Osteocyte (in vitro differentiated cells): Measurements from ENCODE around the gene C4B. TPM values are rescaled to one million over a fixed set of nuclear protein-coding genes. Genes with fewer than 3 reads are reported as not detected.
A peak's percentile ranks its signal among the peaks of the same experiment; 100 is the strongest.
"Not testable (repeated sequence)": the region's sequence is repeated elsewhere in the genome, so short reads cannot be mapped to it uniquely, and the experiment has no call there.

Experiments used
- DNase-seq: peaks from one replicate; pipeline ENCODE4 v3.0.0; 2021; ENCODE audit warnings: mixed read lengths; ENCODE audit not compliant: unreplicated experiment; ENCODE audit errors: extremely low spot score
- H3K27ac Mint-ChIP-seq: one replicate; pipeline ENCODE4 v1.8.0; 2021; ENCODE audit warnings: mild to moderate bottlenecking, mixed read lengths; ENCODE audit not compliant: unreplicated experiment
- H3K27me3 Mint-ChIP-seq: one replicate; pipeline ENCODE4 v1.8.0; 2021; ENCODE audit warnings: mixed read lengths; ENCODE audit not compliant: unreplicated experiment
- H3K36me3 Mint-ChIP-seq: one replicate; pipeline ENCODE4 v1.8.0; 2021; ENCODE audit warnings: mixed read lengths; ENCODE audit not compliant: unreplicated experiment
- H3K4me1 Mint-ChIP-seq: one replicate; pipeline ENCODE4 v1.8.0; 2021; ENCODE audit warnings: mixed read lengths; ENCODE audit not compliant: unreplicated experiment
- H3K4me3 Mint-ChIP-seq: one replicate; pipeline ENCODE4 v1.8.0; 2021; ENCODE audit warnings: mild to moderate bottlenecking, moderate library complexity, mixed read lengths; ENCODE audit not compliant: unreplicated experiment
- H3K9me3 Mint-ChIP-seq: one replicate; pipeline ENCODE4 v1.8.0; 2021; ENCODE audit warnings: mixed read lengths; ENCODE audit not compliant: unreplicated experiment
- total RNA-seq: library from RNA; stranded (reverse); gene quantifications from 2 replicates; pipeline ENCODE4 v1.2.1, GENCODE V29; 2021
- TF ChIP-seq, protein P1 (sequence below): fragments of 200-600 bp; sonication (generic); IDR thresholded peaks from 2 replicates; pipeline ENCODE4 v1.5.0; 2021; ENCODE audit warnings: antibody characterized with exemption, mild to moderate bottlenecking, moderate library complexity

C4B gene
- total RNA-seq, 1 donor from 2014 or later = 10.5 TPM

DNA sequence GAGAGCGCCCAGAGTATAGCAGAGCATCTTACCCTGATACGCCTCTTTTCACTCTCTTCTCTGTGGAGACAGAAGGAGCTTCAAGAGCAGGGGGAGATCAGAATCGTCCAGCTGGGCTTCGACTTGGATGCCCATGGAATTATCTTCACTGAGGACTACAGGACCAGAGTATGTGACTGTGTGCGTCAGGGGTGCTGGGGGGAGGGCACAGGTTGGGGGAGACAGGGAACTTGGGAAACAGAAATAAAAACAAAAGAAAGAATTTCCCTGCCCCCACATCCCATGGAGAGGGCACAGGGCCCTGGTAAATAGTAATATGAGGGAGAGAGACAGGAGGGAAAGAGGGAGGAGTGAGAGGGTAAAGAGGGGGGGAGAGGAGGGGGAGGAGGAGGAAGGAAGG lies 35.8 kb upstream of the C4B start:
- H3K27ac Mint-ChIP-seq = no peak overlapping the region
- peaks cover 3% of the 10 kb centered on the region for H3K4me1 Mint-ChIP-seq
- peaks cover 10% of the 10 kb centered on the region for H3K36me3 Mint-ChIP-seq
- no peaks in the 10 kb centered on the region for H3K9me3 Mint-ChIP-seq
- no peaks in the 10 kb centered on the region for H3K27me3 Mint-ChIP-seq
- TF ChIP-seq, protein P1, sequence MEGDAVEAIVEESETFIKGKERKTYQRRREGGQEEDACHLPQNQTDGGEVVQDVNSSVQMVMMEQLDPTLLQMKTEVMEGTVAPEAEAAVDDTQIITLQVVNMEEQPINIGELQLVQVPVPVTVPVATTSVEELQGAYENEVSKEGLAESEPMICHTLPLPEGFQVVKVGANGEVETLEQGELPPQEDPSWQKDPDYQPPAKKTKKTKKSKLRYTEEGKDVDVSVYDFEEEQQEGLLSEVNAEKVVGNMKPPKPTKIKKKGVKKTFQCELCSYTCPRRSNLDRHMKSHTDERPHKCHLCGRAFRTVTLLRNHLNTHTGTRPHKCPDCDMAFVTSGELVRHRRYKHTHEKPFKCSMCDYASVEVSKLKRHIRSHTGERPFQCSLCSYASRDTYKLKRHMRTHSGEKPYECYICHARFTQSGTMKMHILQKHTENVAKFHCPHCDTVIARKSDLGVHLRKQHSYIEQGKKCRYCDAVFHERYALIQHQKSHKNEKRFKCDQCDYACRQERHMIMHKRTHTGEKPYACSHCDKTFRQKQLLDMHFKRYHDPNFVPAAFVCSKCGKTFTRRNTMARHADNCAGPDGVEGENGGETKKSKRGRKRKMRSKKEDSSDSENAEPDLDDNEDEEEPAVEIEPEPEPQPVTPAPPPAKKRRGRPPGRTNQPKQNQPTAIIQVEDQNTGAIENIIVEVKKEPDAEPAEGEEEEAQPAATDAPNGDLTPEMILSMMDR = no peak
- no peak overlapping the region for H3K4me3 Mint-ChIP-seq
- no peak for DNase-seq

DNA sequence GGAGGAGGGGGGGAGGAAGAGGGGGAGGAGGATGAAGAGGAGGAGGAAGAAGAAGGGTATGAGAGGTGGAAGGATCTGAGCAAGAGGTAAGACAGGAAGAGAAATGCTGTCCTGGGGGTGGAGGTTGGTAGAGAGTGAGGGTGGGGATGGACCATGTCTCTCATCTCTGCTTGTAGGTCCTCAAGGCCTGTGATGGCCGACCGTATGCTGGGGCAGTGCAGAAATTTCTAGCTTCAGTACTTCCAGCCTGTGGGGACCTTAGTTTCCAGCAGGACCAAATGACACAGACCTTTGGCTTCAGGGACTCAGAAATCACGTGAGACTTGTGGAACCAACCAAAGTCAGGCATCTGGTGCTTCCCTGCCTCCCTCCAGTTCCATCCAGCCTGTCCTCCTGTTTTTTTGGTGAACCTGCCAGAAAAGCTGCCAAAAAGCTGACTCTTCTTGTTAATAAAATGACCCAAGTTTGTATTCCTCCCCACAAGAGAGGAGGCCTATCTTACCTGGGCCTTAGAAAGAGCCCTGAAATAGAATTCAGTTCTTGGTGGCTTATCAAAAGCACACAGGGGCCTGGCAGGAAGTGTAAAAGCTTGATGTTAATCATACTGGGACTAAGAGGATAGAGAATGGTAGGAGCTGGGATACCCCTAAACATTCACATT lies 35.2 kb upstream of the C4B start:
- no peak for DNase-seq
- Mint-ChIP-seq H3K36me3 (peaks cover 10% of the 10 kb centered on the region), H3K4me1 (no peaks in the 10 kb centered on the region), H3K27me3 (no peaks in the 10 kb centered on the region), H3K9me3 (no peaks in the 10 kb centered on the region), H3K27ac (no peak overlapping the region), H3K4me3 (no peak overlapping the region)
- TF ChIP-seq, protein P1 = no peak

DNA sequence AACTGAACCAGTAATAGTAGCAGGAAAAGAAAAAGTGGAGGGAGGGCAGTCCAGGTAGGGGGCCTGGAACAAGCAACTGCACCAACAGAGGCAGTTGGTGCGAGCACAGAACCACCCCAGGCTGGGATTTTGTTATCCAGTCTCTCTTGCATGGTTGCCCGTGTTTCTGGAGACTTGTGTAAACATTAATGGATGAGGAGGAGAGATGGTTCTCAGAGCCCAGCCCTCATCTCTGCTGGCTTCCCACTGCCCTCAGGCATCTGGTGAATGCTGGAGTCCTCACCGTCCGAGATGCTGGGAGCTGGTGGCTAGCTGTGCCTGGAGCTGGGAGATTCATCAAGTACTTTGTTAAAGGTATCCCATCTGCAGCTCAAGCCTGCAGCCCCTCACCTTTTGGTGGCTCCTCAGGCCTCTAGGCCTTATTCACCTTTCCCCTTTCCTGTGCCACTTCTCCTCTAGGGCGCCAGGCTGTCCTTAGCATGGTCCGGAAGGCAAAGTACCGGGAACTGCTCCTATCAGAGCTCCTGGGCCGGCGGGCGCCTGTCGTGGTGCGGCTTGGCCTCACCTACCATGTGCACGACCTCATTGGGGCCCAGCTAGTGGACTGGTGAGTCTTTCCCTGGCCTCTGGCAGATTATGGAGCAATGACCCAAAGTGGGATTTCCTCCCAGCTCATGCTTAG lies 34.3 kb upstream of the C4B start:
- not testable (repeated sequence) for H3K36me3 Mint-ChIP-seq, H3K4me3 Mint-ChIP-seq, H3K9me3 Mint-ChIP-seq, H3K4me1 Mint-ChIP-seq, H3K27ac Mint-ChIP-seq, H3K27me3 Mint-ChIP-seq
- peak; percentile 65 for DNase-seq

DNA sequence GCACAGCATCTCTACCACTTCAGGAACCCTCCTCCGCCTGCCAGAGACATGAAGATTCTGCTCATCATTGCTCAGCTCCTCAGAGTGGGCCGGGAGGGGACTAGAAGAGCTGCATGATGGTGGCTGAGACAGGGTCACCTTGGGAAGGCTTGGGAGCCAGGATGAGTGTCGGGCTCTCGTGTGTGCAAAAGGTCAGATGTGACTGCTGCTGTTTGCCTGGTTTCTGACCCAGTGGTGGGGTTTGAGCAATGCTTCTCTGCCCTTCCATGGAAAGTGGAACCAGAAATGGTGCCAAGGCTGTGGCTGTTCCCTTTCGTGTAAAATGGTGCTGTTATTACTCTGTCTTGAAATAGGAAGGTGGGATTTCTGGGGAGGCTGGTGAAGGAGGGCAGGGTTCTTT lies 33.6 kb upstream of the C4B start:
- not testable (repeated sequence) for H3K9me3 Mint-ChIP-seq, DNase-seq, H3K36me3 Mint-ChIP-seq, H3K4me1 Mint-ChIP-seq, H3K27ac Mint-ChIP-seq, H3K4me3 Mint-ChIP-seq, H3K27me3 Mint-ChIP-seq

DNA sequence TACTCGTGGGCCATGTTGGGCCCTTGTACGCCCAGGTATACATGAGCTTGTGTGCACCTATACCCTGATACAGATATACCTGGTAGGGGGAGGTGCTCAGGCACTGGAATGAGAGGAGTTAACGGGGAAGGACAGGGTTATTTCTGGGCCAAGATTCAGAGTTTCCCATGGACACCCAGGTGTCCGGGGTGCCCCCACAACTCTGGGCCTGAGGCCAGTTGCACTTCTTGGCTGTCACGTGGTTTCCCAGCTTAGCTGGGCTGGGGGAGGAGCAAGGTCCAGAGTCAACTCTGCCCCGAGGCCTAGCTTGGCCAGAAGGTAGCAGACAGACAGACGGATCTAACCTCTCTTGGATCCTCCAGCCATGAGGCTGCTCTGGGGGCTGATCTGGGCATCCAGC lies 32.9 kb upstream of the C4B start, which contains the start of gene C4A:
Gene C4A, plus strand, starts transcription at position 314 of the 400 bp plus-strand sequence. Its CDS starts 51 bp downstream, at position 365.
- not testable (repeated sequence) for DNase-seq, H3K4me3 Mint-ChIP-seq, H3K27ac Mint-ChIP-seq, H3K36me3 Mint-ChIP-seq, H3K27me3 Mint-ChIP-seq, H3K4me1 Mint-ChIP-seq, H3K9me3 Mint-ChIP-seq

DNA sequence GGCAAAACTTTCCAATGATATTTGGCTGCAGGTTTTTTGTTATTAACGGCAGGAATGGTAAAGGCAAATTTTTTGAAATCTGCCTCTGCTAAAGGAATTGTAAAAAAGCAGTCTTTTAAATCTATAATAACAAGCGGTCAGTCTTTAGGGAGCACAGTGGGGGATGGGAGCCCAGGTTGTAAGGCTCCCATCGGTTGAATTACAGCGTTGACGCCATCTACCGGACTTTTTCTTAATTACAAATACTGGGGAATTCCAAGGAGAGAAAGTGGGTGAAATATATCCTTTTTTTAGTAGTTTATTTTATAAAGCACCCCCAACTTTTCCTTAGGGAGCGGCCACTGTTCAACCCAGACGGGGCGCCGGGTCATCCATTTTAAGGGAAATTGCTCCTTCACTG lies 25.2 kb upstream of the C4B start:
- DNase-seq, H3K27me3 Mint-ChIP-seq, H3K9me3 Mint-ChIP-seq, H3K4me3 Mint-ChIP-seq, H3K27ac Mint-ChIP-seq, H3K36me3 Mint-ChIP-seq, H3K4me1 Mint-ChIP-seq: not testable (repeated sequence)

DNA sequence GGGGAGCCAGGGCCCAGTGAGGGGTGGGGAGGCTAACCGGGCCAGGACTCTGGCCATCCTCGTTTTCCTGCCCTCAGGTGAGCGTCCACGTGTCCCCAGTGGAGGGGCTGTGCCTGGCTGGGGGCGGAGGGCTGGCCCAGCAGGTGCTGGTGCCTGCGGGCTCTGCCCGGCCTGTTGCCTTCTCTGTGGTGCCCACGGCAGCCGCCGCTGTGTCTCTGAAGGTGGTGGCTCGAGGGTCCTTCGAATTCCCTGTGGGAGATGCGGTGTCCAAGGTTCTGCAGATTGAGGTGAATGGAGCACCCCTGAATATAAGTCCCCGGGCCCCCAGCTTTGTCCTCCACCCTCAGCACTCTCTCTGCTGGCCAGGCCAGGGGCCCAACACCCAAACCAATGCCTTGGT lies 20.2 kb upstream of the C4B start:
- H3K4me1 Mint-ChIP-seq, DNase-seq, H3K27ac Mint-ChIP-seq, H3K9me3 Mint-ChIP-seq, H3K36me3 Mint-ChIP-seq, H3K27me3 Mint-ChIP-seq, H3K4me3 Mint-ChIP-seq: not testable (repeated sequence)

DNA sequence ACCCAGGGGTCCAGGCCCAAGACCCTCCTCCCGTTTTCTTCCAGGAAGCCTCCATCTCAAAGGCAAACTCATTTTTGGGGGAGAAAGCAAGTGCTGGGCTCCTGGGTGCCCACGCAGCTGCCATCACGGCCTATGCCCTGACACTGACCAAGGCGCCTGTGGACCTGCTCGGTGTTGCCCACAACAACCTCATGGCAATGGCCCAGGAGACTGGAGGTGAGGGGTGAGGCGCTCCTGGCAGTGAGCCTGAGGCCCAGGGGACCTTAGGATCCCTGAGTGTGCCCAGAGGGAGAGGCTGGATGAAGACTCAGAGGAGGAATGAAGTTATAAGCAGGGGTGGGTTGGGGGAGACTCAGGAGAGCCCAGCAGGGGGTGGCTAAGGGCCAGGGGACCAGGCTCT lies 18.2 kb upstream of the C4B start:
- H3K9me3 Mint-ChIP-seq, H3K36me3 Mint-ChIP-seq, H3K4me3 Mint-ChIP-seq, DNase-seq, H3K27ac Mint-ChIP-seq, H3K4me1 Mint-ChIP-seq, H3K27me3 Mint-ChIP-seq: not testable (repeated sequence)

DNA sequence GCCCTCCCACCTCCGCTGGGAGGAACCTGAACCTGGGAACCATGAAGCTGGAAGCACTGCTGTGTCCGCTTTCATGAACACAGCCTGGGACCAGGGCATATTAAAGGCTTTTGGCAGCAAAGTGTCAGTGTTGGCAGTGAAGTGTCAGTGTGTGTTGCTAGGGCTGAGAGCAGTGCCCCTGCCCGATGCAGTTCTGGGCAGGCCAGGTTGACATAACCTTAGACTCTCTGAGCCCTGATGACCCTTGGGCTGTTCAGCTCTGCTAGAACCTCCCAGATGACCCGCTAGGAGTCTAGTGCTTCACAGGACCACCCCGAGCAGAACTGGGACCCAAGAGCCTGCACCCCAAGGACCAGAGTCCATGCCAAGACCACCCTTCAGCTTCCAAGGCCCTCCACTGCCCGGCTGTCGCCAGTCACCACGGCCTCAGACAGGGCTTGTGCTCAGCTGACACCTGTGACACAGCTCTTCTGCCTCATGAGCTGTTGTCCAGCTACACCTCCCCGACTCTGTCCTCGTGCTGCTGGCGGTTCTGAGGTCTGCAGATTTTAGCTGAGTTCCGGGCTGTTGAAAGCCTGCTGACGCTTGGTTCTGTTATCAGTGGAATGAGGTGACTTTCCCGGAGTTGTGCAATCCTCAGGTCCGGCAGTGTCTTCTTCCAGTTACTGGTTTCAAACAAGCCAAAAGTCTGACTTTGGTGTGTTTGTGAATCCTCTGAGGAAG lies 11.9 kb upstream of the C4B start:
- H3K9me3 Mint-ChIP-seq, DNase-seq, H3K27me3 Mint-ChIP-seq, H3K4me3 Mint-ChIP-seq, H3K4me1 Mint-ChIP-seq, H3K27ac Mint-ChIP-seq, H3K36me3 Mint-ChIP-seq: not testable (repeated sequence)

DNA sequence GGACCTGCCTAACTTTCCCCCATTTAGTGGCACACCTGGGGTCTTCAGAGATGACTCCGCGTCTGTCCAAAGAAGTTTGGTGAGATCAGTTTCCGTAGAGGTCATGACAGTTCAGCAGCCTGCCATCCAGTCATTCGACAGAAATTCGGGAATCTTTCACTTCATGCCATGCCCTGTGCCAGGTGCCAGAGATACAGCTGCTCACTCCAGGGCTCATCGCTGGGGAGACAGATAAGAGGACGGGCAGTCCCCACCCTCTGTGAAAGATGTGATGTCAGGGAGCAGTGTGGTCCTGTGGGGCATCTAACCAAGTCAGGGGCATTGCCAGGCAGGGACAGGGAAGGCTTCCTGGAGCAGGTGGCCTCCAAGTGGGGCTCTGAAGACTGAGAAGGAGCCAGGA lies 11.3 kb upstream of the C4B start:
- not testable (repeated sequence) for DNase-seq, H3K4me1 Mint-ChIP-seq, H3K27me3 Mint-ChIP-seq

More for the DNA sequence above, 11.3 kb upstream of the C4B start:
- H3K27ac Mint-ChIP-seq, H3K9me3 Mint-ChIP-seq, H3K4me3 Mint-ChIP-seq, H3K36me3 Mint-ChIP-seq: not testable (repeated sequence)
